ENCODE measurements around the gene BRICD5.

GRCh38 chr16:2206420-2206779 is 4.3 kb downstream of the BRICD5 start:
- TF ChIP-seq CTCF (IDR thresholded peaks at IDR 0.05) (no peak), POLR2A (IDR thresholded peaks at IDR 0.05) (no peak), POLR2AphosphoS5 (IDR thresholded peaks at IDR 0.05) (no peak), EP300 (IDR thresholded peaks at IDR 0.05) (no peak)

Data from gastroesophageal sphincter (tissue), 3 donors.